Neural cell (in vitro differentiated cells): Measurements from ENCODE around the gene MYO3B.

Source experiments
- CTCF ChIP-seq: fragments of 450-650 bp; IDR thresholded peaks from 2 replicates; pipeline ENCODE4 v1.5.1; 2014; ENCODE audit warnings: antibody characterized with exemption, mild to moderate bottlenecking, moderate library complexity; ENCODE audit not compliant: poor library complexity, severe bottlenecking
- EP300 ChIP-seq: fragments of 450-650 bp; conservative IDR thresholded peaks from 2 replicates; pipeline ENCODE4 v1.6.1; 2014; ENCODE audit warnings: antibody characterized with exemption, mild to moderate bottlenecking, moderate library complexity; ENCODE audit not compliant: poor library complexity, severe bottlenecking
- EZH2 ChIP-seq: fragments of 200-600, 300-800 bp; shearing (Covaris generic), sonication (generic); IDR thresholded peaks from 2 replicates; pipeline ENCODE4 v1.6.1; 2014; ENCODE audit warnings: antibody characterized with exemption, low read length, borderline replicate concordance, mild to moderate bottlenecking; ENCODE audit not compliant: insufficient read depth, poor library complexity, severe bottlenecking
- MXI1 ChIP-seq: fragments of 450-650 bp; conservative IDR thresholded peaks from 2 replicates; pipeline ENCODE4 v1.6.1; 2014; ENCODE audit warnings: antibody characterized with exemption, mild to moderate bottlenecking; ENCODE audit not compliant: poor library complexity, severe bottlenecking
- POLR2AphosphoS5 ChIP-seq: IDR thresholded peaks from 2 replicates; pipeline ENCODE4 v1.6.1; 2012
- RAD21 ChIP-seq: fragments of 450-650 bp; conservative IDR thresholded peaks from 2 replicates; pipeline ENCODE4 v1.6.1; 2014; ENCODE audit warnings: antibody characterized with exemption, mild to moderate bottlenecking, moderate library complexity
- TAF1 ChIP-seq: IDR thresholded peaks from 2 replicates; pipeline ENCODE4 v1.6.1; 2012; ENCODE audit warnings: low read depth

GRCh38 chr2:170353723-170354122 is 175.8 kb downstream of the MYO3B start:
- TF ChIP-seq TAF1 (no peak), EP300 (no peak), CTCF (no peak), POLR2AphosphoS5 (no peak), RAD21 (no peak), EZH2 (no peak), MXI1 (no peak)
